Thyroid gland (tissue), 4 donors: ENCODE measurements around the gene DNAH3. TPM values are rescaled to one million over a fixed set of nuclear protein-coding genes. Genes with fewer than 3 reads are reported as not detected.

Experiments
- DNase-seq, 2 donors: peaks; one replicate each; pipeline ENCODE4 v3.0.0-alpha.2; 2019
- H3K27ac ChIP-seq, 3 donors: fragments of 200-600 bp; sonication (generic); 1 replicate in 2 of 3; 2 replicates in 1 of 3; pipeline ENCODE4 v1.5.1; 2016 to 2019; ENCODE audit warnings: mild to moderate bottlenecking in 1 of 3, moderate library complexity in 1 of 3
- H3K27me3 ChIP-seq: fragments of 200-600 bp; sonication (generic); one replicate; pipeline ENCODE4 v1.5.1; 2019
- H3K36me3 ChIP-seq, 2 donors: fragments of 200-600 bp; sonication (generic); one replicate each; pipeline ENCODE4 v1.5.1; 2016 to 2019
- H3K4me1 ChIP-seq, 2 donors: fragments of 200-600 bp; sonication (generic); one replicate each; pipeline ENCODE4 v1.5.1; 2017 to 2019
- H3K4me3 ChIP-seq, 3 donors: fragments of 200-600 bp; sonication (generic); replicated peaks in 1 of 3; 1 replicate in 2 of 3; 2 replicates in 1 of 3; pipeline ENCODE4 v1.5.1; 2016; ENCODE audit warnings: mild to moderate bottlenecking in 1 of 3
- H3K9me3 ChIP-seq: fragments of 200-600 bp; sonication (generic); one replicate; pipeline ENCODE4 v1.5.1; 2017
- POLR2A ChIP-seq, 2 donors: fragments of 450-650 bp; IDR thresholded peaks; one replicate each; pipeline ENCODE4 v1.6.1; 2017; ENCODE audit warnings: antibody characterized with exemption in 2 of 2, mild to moderate bottlenecking in 2 of 2, moderate library complexity in 1 of 2
- WGBS, 2 donors: methylation state at CpG; one replicate each; pipeline ENCODE4 v1.1.5; 2017; 5-methylcytosine and 5-hydroxymethylcytosine counted together
- intact Hi-C: fragments of 100-400 bp; cut with DNase I; formaldehyde crosslinking; loops from one replicate; pipeline ENCODE4 v1.15.1; 2023
- total RNA-seq, 4 donors: library from RNA; depleted of rRNA; stranded (reverse); fragments of >200 nt; gene quantifications; one replicate each; pipeline ENCODE4 v1.2.3, GENCODE V29; 2016
- TF ChIP-seq, protein P1 (sequence below), 6 experiments: fragments of 200-600 bp in 3 of 6; fragments of 450-650 bp in 3 of 6; sonication (generic) in 3 of 6; IDR thresholded peaks; one replicate each; pipeline ENCODE4 v1.5.1; 2016 to 2019; ENCODE audit warnings: antibody characterized with exemption in 6 of 6, mild to moderate bottlenecking in 2 of 6, inconsistent platforms in 1 of 6, moderate library complexity in 1 of 6

Gene DNAH3
- total RNA-seq, 4 donors from 2014 or later, result 0.15 TPM; not detected in 3

GRCh38 chr16:21037736-21038135, 112.9 kb downstream of the DNAH3 start:
- H3K4me1 ChIP-seq, result no peaks in the 10 kb centered on the region
- H3K27ac ChIP-seq, result no peak overlapping the region
- no peaks in the 10 kb centered on the region for H3K9me3 ChIP-seq
- H3K4me3 ChIP-seq, result no peak overlapping the region
- no peaks in the 10 kb centered on the region for H3K27me3 ChIP-seq
- intact Hi-C loops, result no loop called here
- no peak for TF ChIP-seq POLR2A (IDR thresholded peaks at IDR 0.05)
- TF ChIP-seq, protein P1, sequence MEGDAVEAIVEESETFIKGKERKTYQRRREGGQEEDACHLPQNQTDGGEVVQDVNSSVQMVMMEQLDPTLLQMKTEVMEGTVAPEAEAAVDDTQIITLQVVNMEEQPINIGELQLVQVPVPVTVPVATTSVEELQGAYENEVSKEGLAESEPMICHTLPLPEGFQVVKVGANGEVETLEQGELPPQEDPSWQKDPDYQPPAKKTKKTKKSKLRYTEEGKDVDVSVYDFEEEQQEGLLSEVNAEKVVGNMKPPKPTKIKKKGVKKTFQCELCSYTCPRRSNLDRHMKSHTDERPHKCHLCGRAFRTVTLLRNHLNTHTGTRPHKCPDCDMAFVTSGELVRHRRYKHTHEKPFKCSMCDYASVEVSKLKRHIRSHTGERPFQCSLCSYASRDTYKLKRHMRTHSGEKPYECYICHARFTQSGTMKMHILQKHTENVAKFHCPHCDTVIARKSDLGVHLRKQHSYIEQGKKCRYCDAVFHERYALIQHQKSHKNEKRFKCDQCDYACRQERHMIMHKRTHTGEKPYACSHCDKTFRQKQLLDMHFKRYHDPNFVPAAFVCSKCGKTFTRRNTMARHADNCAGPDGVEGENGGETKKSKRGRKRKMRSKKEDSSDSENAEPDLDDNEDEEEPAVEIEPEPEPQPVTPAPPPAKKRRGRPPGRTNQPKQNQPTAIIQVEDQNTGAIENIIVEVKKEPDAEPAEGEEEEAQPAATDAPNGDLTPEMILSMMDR (IDR thresholded peaks at IDR 0.05), result no peak
- no peaks in the 10 kb centered on the region for H3K36me3 ChIP-seq
- WGBS, 2 donors, result 86 to 87% methylated on average over 14 to 15 of the region's 15 CpGs
- DNase-seq, result no peak

- no peak for DNase-seq
- Histone ChIP-seq H3K4me1 (no peaks in the 10 kb centered on the region), H3K4me3 (no peak overlapping the region), H3K27ac (no peak overlapping the region), H3K36me3 (no peaks in the 10 kb centered on the region), H3K9me3 (no peaks in the 10 kb centered on the region), H3K27me3 (no peaks in the 10 kb centered on the region)
- TF ChIP-seq, protein P1 (IDR thresholded peaks at IDR 0.05), result no peak
- 81 to 88% methylated on average over 4 of the region's 4 CpGs for WGBS, 2 donors
- intact Hi-C loops, result no loop called here
Measured at GRCh38 chr16:21037168-21037567, 113.5 kb downstream of the DNAH3 start.

- 76 to 82% methylated on average over 3 of the region's 3 CpGs for WGBS, 2 donors
- Histone ChIP-seq H3K27ac (no peak overlapping the region), H3K9me3 (no peaks in the 10 kb centered on the region), H3K27me3 (no peaks in the 10 kb centered on the region), H3K4me1 (no peaks in the 10 kb centered on the region), H3K4me3 (no peak overlapping the region), H3K36me3 (no peaks in the 10 kb centered on the region)
- no peak for DNase-seq
- TF ChIP-seq, protein P1 (IDR thresholded peaks at IDR 0.05), result no peak
- no peak for TF ChIP-seq POLR2A (IDR thresholded peaks at IDR 0.05)
- intact Hi-C loops, result no loop called here
Measured at GRCh38 chr16:21036471-21036870, 114.2 kb downstream of the DNAH3 start.

- 85 to 90% methylated on average over 7 to 10 of the region's 10 CpGs for WGBS, 2 donors
- Histone ChIP-seq H3K27me3 (no peaks in the 10 kb centered on the region), H3K36me3 (no peaks in the 10 kb centered on the region), H3K4me3 (no peak overlapping the region), H3K9me3 (no peaks in the 10 kb centered on the region), H3K4me1 (no peaks in the 10 kb centered on the region), H3K27ac (no peak overlapping the region)
- TF ChIP-seq POLR2A (IDR thresholded peaks at IDR 0.05), result no peak
- TF ChIP-seq, protein P1 (IDR thresholded peaks at IDR 0.05), result no peak
- intact Hi-C loops, result no loop called here
- no peak for DNase-seq
Measured at GRCh38 chr16:21033704-21034103, 116.9 kb downstream of the DNAH3 start.

GRCh38 chr16:21033264-21033663, 117.4 kb downstream of the DNAH3 start:
- TF ChIP-seq, protein P1 (IDR thresholded peaks at IDR 0.05), result no peak
- TF ChIP-seq POLR2A (IDR thresholded peaks at IDR 0.05), result no peak
- no peak overlapping the region for H3K4me3 ChIP-seq
- no peaks in the 10 kb centered on the region for H3K4me1 ChIP-seq
- DNase-seq, result no peak
- intact Hi-C loops, result no loop called here
- 77 to 80% methylated on average over 3 of the region's 3 CpGs for WGBS, 2 donors
- no peaks in the 10 kb centered on the region for H3K9me3 ChIP-seq
- no peaks in the 10 kb centered on the region for H3K36me3 ChIP-seq
- H3K27me3 ChIP-seq, result no peaks in the 10 kb centered on the region
- no peak overlapping the region for H3K27ac ChIP-seq
